HG03565 (cell line): ENCODE measurements around the gene APBB1IP.
A peak's percentile ranks its signal among the peaks of the same experiment; 100 is the strongest.
"Not testable (repeated sequence)": the region's sequence is repeated elsewhere in the genome, so short reads cannot be mapped to it uniquely, and the experiment has no call there.

Source experiments
- ATAC-seq: cut with Tn5 transposase; IDR thresholded peaks from one replicate; pipeline ENCODE4 v1.9.1; 2021; ENCODE audit warnings: mild to moderate bottlenecking, moderate library complexity; ENCODE audit not compliant: unreplicated experiment

Gene APBB1IP

GRCh38 chr10:26504429-26504828 lies 66.3 kb downstream of the APBB1IP start:
- not testable (repeated sequence) for ATAC-seq

GRCh38 chr10:26505491-26505890 lies 67.3 kb downstream of the APBB1IP start:
- ATAC-seq: no peak

- ATAC-seq: no peak
Measured at GRCh38 chr10:26506736-26507135, 68.6 kb downstream of the APBB1IP start.

DNA sequence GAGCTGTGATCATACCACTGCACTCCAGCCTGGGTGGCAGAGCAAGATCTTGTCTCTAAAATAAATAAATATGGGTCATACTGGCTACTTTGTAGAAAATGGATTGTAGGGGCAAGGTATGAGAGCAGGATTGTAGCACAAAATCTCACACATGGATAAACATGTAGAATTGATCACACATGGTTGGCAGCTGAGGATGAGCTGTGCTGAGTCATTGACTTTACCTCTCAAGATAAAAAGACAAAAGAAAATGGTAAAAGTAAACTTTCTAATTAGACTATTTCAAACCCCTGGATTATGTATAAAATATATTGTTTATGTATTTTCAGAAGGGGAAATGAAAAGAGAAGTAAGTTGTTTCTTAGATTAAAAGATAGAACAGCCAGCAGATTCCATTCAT lies 69.3 kb downstream of the APBB1IP start:
- no peak for ATAC-seq

DNA sequence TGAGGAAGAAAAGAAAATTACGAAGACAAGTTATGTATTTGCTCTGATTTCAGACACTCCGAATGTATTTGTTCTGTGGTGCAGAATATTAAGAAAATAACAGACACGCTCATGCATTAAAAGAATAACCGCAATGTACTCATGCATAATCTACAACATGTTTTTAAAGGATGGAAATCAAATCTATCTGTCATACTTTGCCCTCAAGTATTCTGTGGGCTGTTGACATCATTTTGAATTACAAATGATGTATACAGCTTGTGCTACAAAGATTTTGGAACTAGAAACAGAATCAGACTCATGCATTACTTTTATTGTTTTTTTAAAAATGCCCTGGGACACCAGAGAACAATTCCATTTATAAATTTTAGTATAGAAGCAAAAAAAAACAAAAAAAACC lies 69.9 kb downstream of the APBB1IP start:
- ATAC-seq: no peak

DNA sequence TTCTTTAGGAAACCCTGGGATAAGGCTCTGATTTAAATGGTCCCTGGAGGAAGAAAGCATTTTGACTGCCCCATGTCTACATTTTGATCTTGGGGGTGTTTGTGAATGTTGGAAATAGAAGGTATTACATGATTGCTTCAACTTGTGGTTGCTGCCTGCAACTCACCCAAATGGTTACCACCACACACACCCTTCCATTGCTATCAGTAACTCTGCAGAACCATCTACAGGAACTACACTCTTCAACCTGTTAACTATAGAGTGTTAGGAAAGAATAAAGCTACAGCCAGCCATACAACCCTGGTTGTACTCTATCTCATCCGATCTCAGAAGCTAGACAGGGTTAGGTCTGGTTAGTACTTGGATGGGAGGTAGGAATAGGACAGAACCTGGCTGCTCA lies 71.2 kb downstream of the APBB1IP start:
- no peak for ATAC-seq

GRCh38 chr10:26513101-26513500 lies 75.0 kb downstream of the APBB1IP start:
- ATAC-seq: no peak

DNA sequence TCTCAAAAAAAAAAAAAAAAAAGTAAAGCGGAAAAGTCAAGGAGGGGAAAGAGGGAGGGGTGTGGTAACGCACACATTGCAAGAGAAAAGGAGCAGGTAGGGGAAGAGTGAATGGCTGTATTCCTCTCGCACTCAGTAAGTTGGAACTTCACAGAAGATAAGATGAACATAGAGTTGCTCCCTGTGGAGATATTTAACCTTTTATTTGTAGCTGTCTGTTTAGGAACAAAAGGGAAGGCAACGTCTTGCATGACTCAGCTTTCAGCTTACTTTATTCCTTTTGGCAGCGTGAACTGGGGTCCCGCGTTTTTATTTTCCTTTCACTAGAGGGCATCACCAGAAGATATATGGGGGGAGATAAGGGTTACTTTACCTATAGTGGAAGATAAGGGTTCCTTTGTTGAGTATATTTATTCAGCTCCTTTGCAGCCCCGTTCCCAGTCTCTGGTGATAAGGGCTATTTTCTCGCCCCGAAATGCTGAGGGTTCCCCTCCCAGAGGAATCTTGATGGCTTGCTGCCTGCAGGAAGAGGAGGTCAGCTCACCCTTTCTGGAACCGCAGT lies 78.5 kb downstream of the APBB1IP start:
- ATAC-seq: no peak

GRCh38 chr10:26517141-26517867 lies 79.2 kb downstream of the APBB1IP start:
- ATAC-seq: no peak

DNA sequence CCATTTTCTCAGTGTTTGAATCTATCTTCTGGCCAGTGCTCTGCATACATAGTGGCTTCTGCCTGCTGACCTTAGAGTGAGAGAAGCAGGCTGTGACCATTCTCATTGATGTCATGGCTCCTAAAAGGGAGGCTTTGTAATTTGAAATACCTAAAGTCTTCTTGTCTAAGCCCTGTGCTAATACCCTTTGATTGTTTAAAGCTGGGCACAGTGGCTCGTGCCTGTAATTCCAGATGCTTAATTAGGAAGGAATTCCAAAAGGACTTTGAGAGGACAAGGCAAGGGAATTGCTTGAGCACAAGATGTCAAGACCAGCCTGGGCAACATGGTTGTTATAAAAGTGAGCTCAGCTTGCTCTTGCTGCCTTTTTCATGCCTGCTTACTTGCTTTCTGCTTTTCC lies 81.7 kb downstream of the APBB1IP start:
- no peak for ATAC-seq

DNA sequence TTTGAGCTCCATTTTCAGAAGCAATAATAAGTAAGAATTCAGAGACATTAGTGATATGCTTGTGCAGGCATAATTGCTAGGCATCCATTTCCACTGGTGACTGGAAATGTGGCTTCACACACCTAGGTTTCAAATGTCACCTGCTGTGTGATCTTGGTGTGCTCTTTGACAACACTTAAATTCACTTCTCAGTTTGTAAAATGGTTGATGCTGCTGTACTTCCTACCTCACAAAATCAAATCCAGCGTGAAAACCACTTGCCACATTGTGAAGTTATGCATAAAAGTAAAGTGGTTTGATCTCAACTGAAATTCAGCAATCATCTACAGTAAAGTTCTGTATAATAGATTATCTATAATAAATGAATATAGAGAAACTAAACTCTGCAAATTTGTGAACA lies 82.4 kb downstream of the APBB1IP start:
- ATAC-seq: no peak

DNA sequence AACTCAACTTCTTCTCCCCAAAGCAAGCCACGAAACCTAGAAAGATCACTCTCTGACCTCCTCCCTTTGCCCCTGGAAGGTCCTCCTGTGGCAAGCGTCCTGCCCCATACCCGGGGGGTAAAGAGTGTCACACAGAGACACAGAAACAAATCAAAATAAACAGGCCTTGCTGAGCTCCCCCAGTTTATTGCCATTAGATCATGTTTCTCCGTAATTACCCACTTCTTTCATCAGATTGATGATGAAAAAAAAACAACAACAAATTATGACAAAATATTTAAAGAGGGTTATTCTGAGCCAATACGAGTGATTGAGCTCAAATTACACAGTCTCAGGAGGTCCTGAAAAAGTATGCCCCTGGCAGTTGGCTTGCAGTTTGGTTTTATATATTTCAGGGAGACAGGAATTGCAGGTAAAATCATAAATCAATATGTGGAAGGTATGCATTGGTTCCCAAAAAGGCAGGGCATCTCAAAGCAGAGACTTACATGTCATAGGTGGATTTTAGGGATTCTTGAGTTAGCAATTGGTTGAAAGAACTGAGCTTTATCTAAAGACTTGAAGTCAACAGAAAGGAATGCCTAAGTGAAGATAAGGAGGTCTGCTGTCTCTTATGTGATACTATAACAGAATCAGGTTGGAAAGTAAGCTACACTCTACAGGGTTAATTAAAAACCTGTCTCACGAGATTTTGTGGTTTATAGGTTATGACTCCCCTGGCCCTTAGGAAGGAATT lies 86.2 kb downstream of the APBB1IP start:
- no peak for ATAC-seq

DNA sequence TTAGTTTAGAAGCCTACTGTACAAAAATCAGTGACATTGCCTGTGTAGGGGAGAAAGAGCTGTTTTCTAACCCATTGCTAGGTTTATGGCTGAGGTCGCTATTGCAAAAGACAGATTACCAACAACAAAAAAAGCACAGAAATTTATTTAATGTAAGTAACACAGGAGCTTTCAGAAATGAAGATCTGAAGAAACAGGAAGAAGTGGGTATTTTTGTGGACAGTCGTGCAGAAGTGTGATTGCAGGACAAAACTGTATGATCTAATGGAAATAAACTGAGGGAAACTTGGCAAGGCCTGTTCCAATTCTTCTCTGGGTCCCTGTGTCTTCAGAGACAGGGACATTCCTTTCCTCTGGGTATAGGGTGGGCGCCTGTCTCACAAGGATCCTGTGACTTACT lies 87.4 kb downstream of the APBB1IP start:
- ATAC-seq: no peak

DNA sequence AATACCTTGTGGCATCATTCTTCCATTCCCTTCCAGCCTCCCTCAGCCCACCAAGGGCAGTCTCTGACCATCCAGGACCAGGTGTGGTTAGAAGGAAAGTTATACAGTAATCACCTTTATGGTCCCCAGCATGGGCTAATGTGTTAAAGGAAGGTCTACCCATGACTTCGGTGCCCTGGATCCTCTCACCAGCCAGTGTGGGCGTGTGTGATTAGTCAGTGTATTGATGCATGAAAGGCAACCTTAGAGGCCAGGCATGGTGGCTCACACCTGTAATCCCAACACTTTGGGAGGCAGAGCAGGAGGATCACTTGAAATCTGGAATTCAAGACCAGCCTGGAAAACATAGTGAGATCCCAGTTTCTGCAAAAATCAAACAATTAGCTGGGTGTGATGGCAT lies 88.9 kb downstream of the APBB1IP start:
- no peak for ATAC-seq

DNA sequence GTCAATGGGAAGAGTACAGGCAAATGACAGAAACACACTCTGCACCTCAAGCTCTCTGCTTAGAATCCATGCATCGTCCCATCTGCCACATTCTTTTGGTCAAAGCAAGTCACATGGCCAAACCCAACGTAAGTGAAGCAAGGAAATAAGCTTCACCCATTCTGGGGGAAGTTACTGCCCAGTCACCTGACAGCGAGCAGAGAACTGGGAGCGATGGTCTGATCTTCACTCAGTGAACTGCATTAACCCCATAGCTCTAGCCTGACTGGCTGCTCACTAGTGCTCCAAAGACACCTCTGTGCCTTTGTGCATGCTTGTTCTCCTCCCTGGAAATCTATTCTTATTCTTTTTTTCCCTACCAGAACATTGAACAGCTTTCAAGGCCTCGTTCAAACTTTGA lies 89.9 kb downstream of the APBB1IP start:
- ATAC-seq: no peak

- peak; percentile 65 for ATAC-seq
Measured at GRCh38 chr10:26528715-26529393, 90.7 kb downstream of the APBB1IP start.

- no peak for ATAC-seq
Measured at GRCh38 chr10:26534384-26534783, 96.2 kb downstream of the APBB1IP start.

- peak; percentile 47 for ATAC-seq
Measured at GRCh38 chr10:26540601-26541000, 102.5 kb downstream of the APBB1IP start.

DNA sequence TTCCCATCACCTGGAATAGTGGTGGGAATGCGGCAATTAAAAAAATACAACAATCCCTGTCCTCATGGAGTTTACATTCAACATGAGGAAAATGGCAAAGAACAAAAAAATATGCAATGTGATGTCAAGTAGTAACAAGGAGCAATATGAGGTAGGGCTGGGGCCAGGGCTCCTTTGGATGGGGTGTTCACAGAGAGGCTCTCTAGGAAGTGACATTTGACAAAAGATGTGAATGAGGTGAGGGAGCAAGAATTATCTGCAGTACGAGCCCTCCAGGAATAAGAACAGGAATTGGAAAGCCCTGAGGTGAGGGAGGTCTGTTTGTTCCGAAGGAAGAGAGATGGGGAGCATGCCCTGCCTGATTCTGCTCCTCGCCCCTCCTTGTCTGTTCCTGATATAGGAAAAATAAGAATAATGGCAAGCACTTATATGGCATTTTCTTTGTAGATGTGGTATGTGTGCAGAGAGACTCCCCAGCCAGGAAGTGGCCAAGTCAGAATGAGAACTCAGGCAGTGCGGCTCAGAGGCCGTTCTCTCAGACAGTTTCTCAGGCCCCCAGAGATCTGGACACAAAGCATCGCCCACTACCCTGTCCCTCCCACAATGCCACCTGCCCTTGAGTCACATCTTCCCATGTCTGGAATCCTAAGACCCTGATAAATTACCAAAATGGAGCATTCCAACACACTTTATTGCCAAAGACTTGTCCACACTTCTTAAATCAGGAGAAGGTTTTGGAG lies 105.6 kb downstream of the APBB1IP start:
- peak; percentile 69 for ATAC-seq

GRCh38 chr10:26544932-26545331 lies 106.8 kb downstream of the APBB1IP start:
- no peak for ATAC-seq
